Activated gamma-delta T cell (primary cell): ENCODE measurements around the gene PCDHGC5.

Experiments used
- DNase-seq: peaks from one replicate; lab custom pipeline; 2025; lab: John Stamatoyannopoulos, UW
- total RNA-seq, 2 donors: gene quantifications; one replicate each; lab custom pipeline; 2026; lab: John Stamatoyannopoulos, UW

The PCDHGC5 gene
- total RNA-seq = 0 reads per million in 2 donors

GRCh38 chr5:141488591-141489561 lies at the start of gene PCDHGC5:
TSS of gene PCDHGC5 (plus strand) at chr5:141489081. CDS start at chr5:141489241, 160 bp downstream.
- DNase-seq = no peak

- DNase-seq = no peak
Measured at GRCh38 chr5:141439411-141440141, 49.3 kb upstream of the PCDHGC5 start.

- no peak for DNase-seq
Measured at GRCh38 chr5:141440341-141440740, 48.5 kb upstream of the PCDHGC5 start.

GRCh38 chr5:141441571-141442170 lies 47.2 kb upstream of the PCDHGC5 start:
- DNase-seq = no peak

GRCh38 chr5:141465351-141465750 lies 23.5 kb upstream of the PCDHGC5 start:
- DNase-seq = no peak

GRCh38 chr5:141475625-141476131 lies 13.2 kb upstream of the PCDHGC5 start, which contains the start of gene PCDHGC3:
TSS of gene PCDHGC3 (plus strand) at chr5:141475966. CDS start at chr5:141476117, 151 bp downstream.
- DNase-seq = no peak

- no peak for DNase-seq
Measured at GRCh38 chr5:141476132-141476911, 12.6 kb upstream of the PCDHGC5 start.

- no peak for DNase-seq
Measured at GRCh38 chr5:141477044-141477575, 11.8 kb upstream of the PCDHGC5 start.

- DNase-seq = no peak
Measured at GRCh38 chr5:141477815-141478214, 11.1 kb upstream of the PCDHGC5 start.

GRCh38 chr5:141478321-141478945 lies 10.4 kb upstream of the PCDHGC5 start:
- DNase-seq = no peak

GRCh38 chr5:141479776-141480175 lies 9.1 kb upstream of the PCDHGC5 start:
- no peak for DNase-seq

GRCh38 chr5:141483902-141484301 lies 5.0 kb upstream of the PCDHGC5 start:
- no peak for DNase-seq

- DNase-seq = no peak
Measured at GRCh38 chr5:141484310-141484640, 4.6 kb upstream of the PCDHGC5 start.

- DNase-seq = no peak
Measured at GRCh38 chr5:141484641-141485311, 4.1 kb upstream of the PCDHGC5 start, which contains the start of gene PCDHGC4. TSS of gene PCDHGC4 (plus strand) at chr5:141485030. CDS start at chr5:141485174, 144 bp downstream.

GRCh38 chr5:141485321-141486055 lies 3.4 kb upstream of the PCDHGC5 start:
- no peak for DNase-seq

GRCh38 chr5:141486091-141486490 lies 2.8 kb upstream of the PCDHGC5 start:
- no peak for DNase-seq

- DNase-seq = no peak
Measured at GRCh38 chr5:141487131-141487530, 1.8 kb upstream of the PCDHGC5 start.

GRCh38 chr5:141489841-141490240 lies 960 bp downstream of the PCDHGC5 start:
- no peak for DNase-seq

- no peak for DNase-seq
Measured at GRCh38 chr5:141490271-141490670, 1.4 kb downstream of the PCDHGC5 start.
